Neural progenitor cell (in vitro differentiated cells): ENCODE results near the gene GPS1.

Experiments
- CTCF ChIP-seq: fragments of 200-600 bp; sonication (generic); IDR thresholded peaks from 2 replicates; pipeline ENCODE4 v1.5.1; 2017; ENCODE audit warnings: antibody characterized with exemption, mild to moderate bottlenecking
- EZH2phosphoT487 ChIP-seq: fragments of 200-600 bp; sonication (generic); IDR thresholded peaks from 2 replicates; pipeline ENCODE4 v1.6.1; 2017; ENCODE audit warnings: antibody characterized with exemption

GRCh38 chr17:82048571-82048971 lies 3.1 kb upstream of the GPS1 start:
- no peak for TF ChIP-seq EZH2phosphoT487
- no peak for TF ChIP-seq CTCF
